Endothelial cell of umbilical vein (primary cell): ENCODE measurements around the gene NLGN1. TPM values are rescaled to one million over a fixed set of nuclear protein-coding genes. Genes with fewer than 3 reads are reported as not detected.

ENCODE experiments used
- BruUV-seq: library from RNA; stranded (reverse); fragments of 400-500 nt; replicated peaks from 2 replicates; lab custom pipeline; 2021; lab: Mats Ljungman, UMichigan
- CTCF ChIA-PET: fragments of 300-600, 350-600 bp; sonication (Branson Sonifier 250); formaldehyde crosslinking; loops from one replicate; lab custom pipeline; 2021; ENCODE audit warnings: antibody characterized with exemption, inconsistent platforms; lab: Charles Lee
- POLR2A ChIA-PET: fragments of 300-600, 350-600 bp; sonication (Branson Sonifier 250); formaldehyde crosslinking; loops from one replicate; lab custom pipeline; 2021; ENCODE audit warnings: antibody characterized with exemption, inconsistent platforms; lab: Charles Lee
- DNase-seq: peaks from one replicate; pipeline ENCODE4 v3.0.0-alpha.2; 2011; ENCODE audit warnings: low read depth, low spot score
- FAIRE-seq: peaks from 2 replicates; lab custom pipeline; 2011; peaks lifted over from hg19 to GRCh38; lab: Jason Lieb, UNC
- H2AFZ ChIP-seq: 2 replicates; pipeline ENCODE4 v1.6.0; 2012; ENCODE audit warnings: low read depth, low read length, control low read depth, inconsistent platforms
- H3K27ac ChIP-seq: 2 replicates; pipeline ENCODE4 v1.5.1; 2011; ENCODE audit warnings: low read depth, mild to moderate bottlenecking, control low read depth, low read length, moderate library complexity; ENCODE audit not compliant: insufficient read depth
- H3K27me3 ChIP-seq, 2 experiments: 2 replicates each; pipeline versions ENCODE4 v1.6.0 to v1.6.1; 2011; ENCODE audit warnings: low read length in 2 of 2, mixed read lengths in 1 of 2; ENCODE audit not compliant: control insufficient read depth in 2 of 2, insufficient read depth in 2 of 2
- H3K36me3 ChIP-seq, 2 experiments: 2 replicates in 1 of 2; 3 replicates in 1 of 2; pipeline ENCODE4 v1.5.1; 2011; ENCODE audit warnings: low read length in 2 of 2, mild to moderate bottlenecking in 1 of 2, moderate library complexity in 1 of 2; ENCODE audit not compliant: control insufficient read depth in 2 of 2, insufficient read depth in 2 of 2; ENCODE audit errors: extremely low read depth in 1 of 2
- H3K4me1 ChIP-seq: 3 replicates; pipeline ENCODE4 v1.5.1; 2011; ENCODE audit warnings: mild to moderate bottlenecking, low read length; ENCODE audit not compliant: control insufficient read depth, insufficient read depth; ENCODE audit errors: extremely low read depth
- H3K4me2 ChIP-seq: 2 replicates; pipeline ENCODE4 v1.6.1; 2011; ENCODE audit warnings: low read length, control low read depth, mixed read lengths; ENCODE audit not compliant: insufficient read depth
- H3K4me3 ChIP-seq, 3 experiments: fragments of 200-600 bp in 1 of 3; sonication (generic), shearing (Covaris generic) in 1 of 3; replicated peaks in 1 of 3; 2 replicates each; pipeline ENCODE4 v1.5.1; 2011 to 2016; ENCODE audit warnings: control low read depth in 3 of 3, low read length in 3 of 3, mild to moderate bottlenecking in 2 of 3, inconsistent platforms in 1 of 3, low read depth in 1 of 3, moderate library complexity in 1 of 3; ENCODE audit not compliant: insufficient read depth in 1 of 3
- H3K79me2 ChIP-seq: 2 replicates; pipeline ENCODE4 v1.6.0; 2012; ENCODE audit warnings: low read length, inconsistent platforms; ENCODE audit not compliant: control insufficient read depth, insufficient read depth
- H3K9ac ChIP-seq: replicated peaks from 2 replicates; pipeline ENCODE3; 2011; ENCODE audit warnings: low read length, control low read depth; ENCODE audit not compliant: insufficient read depth; ENCODE audit errors: extremely low read depth
- H3K9me1 ChIP-seq: replicated peaks from 3 replicates; pipeline ENCODE4 v1.6.0; 2011; ENCODE audit warnings: mild to moderate bottlenecking, low read length; ENCODE audit not compliant: control insufficient read depth, insufficient read depth; ENCODE audit errors: extremely low read depth
- H3K9me3 ChIP-seq: replicated peaks from 2 replicates; pipeline ENCODE4 v1.5.1; 2012; ENCODE audit warnings: low read length, inconsistent platforms; ENCODE audit not compliant: control insufficient read depth, insufficient read depth
- H4K20me1 ChIP-seq: replicated peaks from 2 replicates; pipeline ENCODE3; 2011; ENCODE audit warnings: mild to moderate bottlenecking, low read length; ENCODE audit not compliant: control insufficient read depth, insufficient read depth; ENCODE audit errors: extremely low read depth
- EZH2 ChIP-seq: IDR thresholded peaks from 2 replicates; pipeline ENCODE4 v1.6.1; 2012; ENCODE audit warnings: borderline replicate concordance, low read depth, mild to moderate bottlenecking, moderate library complexity, low read length, inconsistent platforms; ENCODE audit not compliant: severe bottlenecking
- FOS ChIP-seq: IDR thresholded peaks from 2 replicates; pipeline ENCODE4 v1.6.1; 2011; ENCODE audit warnings: mild to moderate bottlenecking, low read length, moderate library complexity, borderline replicate concordance; ENCODE audit not compliant: insufficient read depth
- GATA2 ChIP-seq: IDR thresholded peaks from 2 replicates; pipeline ENCODE4 v1.7.0; 2011; ENCODE audit warnings: low read depth, mild to moderate bottlenecking, moderate library complexity, mixed read lengths, low read length; ENCODE audit not compliant: insufficient read length, insufficient read depth
- JUN ChIP-seq: IDR thresholded peaks from 2 replicates; pipeline ENCODE4 v1.6.1; 2011; ENCODE audit warnings: borderline replicate concordance, low read depth; ENCODE audit not compliant: insufficient read length, insufficient read depth
- MYC ChIP-seq: IDR thresholded peaks from one replicate; pipeline ENCODE4 v1.6.1; 2011; ENCODE audit warnings: mild to moderate bottlenecking, low read depth, low read length
- POLR2A ChIP-seq: IDR thresholded peaks from 2 replicates; pipeline ENCODE4 v1.6.1; 2012; ENCODE audit warnings: low read depth, mild to moderate bottlenecking, control low read depth, low read length
- POLR2AphosphoS5 ChIP-seq: IDR thresholded peaks from 2 replicates; pipeline ENCODE4 v1.6.1; 2012; ENCODE audit warnings: low read depth, mild to moderate bottlenecking, control low read depth, low read length, moderate library complexity; ENCODE audit not compliant: insufficient read depth
- dilution Hi-C: fragments of 300-500 bp; cut with MboI; formaldehyde crosslinking; loops from one replicate; pipeline ENCODE4 v1.15.0; 2019; ENCODE audit warnings: low sequenced_read_pairs; ENCODE audit not compliant: extremely low pct_ligation_motif_present
- intact Hi-C: fragments of 100-400 bp; cut with micrococcal nuclease; formaldehyde crosslinking; loops from one replicate; pipeline ENCODE4 v1.10.0; 2022
- polyA plus RNA-seq, 4 experiments: library from polyadenylated mRNA; depleted of rRNA in 3 of 4; stranded (reverse) in 3 of 4; unstranded in 1 of 4; fragments of >200 nt; gene quantifications; 2 replicates each; pipeline versions ENCODE4 v1.2.1 to v1.2.3, GENCODE V29; 2011 to 2012; ENCODE audit warnings: missing spikeins in 1 of 4
- total RNA-seq: library from RNA; stranded (reverse); gene quantifications from 2 replicates; pipeline ENCODE4 v1.2.3, GENCODE V29; 2021
- TF ChIP-seq, protein P1 (sequence below): IDR thresholded peaks from 2 replicates; pipeline ENCODE4 v1.6.1; 2011; ENCODE audit not compliant: insufficient read depth, insufficient read length
- TF ChIP-seq, protein P2 (sequence below), 2 donors: IDR thresholded peaks; 1 replicate in 1 of 2; 2 replicates in 1 of 2; pipeline ENCODE4 v1.5.1; 2011; ENCODE audit warnings: low read length in 2 of 2, mild to moderate bottlenecking in 2 of 2, moderate library complexity in 2 of 2, control low read depth in 1 of 2, inconsistent platforms in 1 of 2, low read depth in 1 of 2; ENCODE audit not compliant: insufficient read depth in 1 of 2; ENCODE audit errors: extremely low read depth in 1 of 2

NLGN1 gene
- total and polyA plus RNA-seq, 2 donors (not counting 3 experiments of a cell fraction or from before 2014, with no cell fraction given): 7.9 to 16.3 TPM

DNA sequence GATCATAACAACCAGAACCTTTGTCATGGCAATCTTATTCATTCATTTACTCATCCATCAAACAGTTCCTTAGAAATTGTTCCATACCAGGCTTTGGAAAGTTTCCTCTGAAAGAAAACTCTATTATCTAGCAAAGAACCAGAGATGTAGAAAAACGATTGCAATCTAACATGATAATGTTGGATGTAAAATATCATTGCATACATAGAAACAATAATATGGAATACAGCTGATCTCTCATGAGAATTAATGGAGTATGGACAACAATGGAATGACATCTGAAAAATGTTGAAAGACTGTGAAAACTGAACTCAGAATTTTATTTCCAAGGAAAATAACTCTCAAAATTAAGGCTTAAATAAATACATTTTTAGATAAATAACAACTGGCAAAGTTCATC lies 665.4 kb downstream of the NLGN1 start:
- POLR2A ChIA-PET: no interaction called here
- dilution Hi-C loops: no loop called here

More for the DNA sequence above, 665.4 kb downstream of the NLGN1 start:
- DNase-seq (peak; percentile 9), FAIRE-seq (no peak)
- Histone ChIP-seq H3K4me2 (no peak overlapping the region), H3K27me3 (no peaks in the 10 kb centered on the region), H3K9me3 (no peaks in the 10 kb centered on the region), H4K20me1 (no peaks in the 10 kb centered on the region), H3K27ac (no peak overlapping the region), H3K36me3 (no peaks in the 10 kb centered on the region), H2AFZ (no peak overlapping the region), H3K4me3 (no peak overlapping the region), H3K79me2 (no peaks in the 10 kb centered on the region), H3K9me1 (no peaks in the 10 kb centered on the region), H3K4me1 (no peaks in the 10 kb centered on the region), H3K9ac (no peak overlapping the region)
- TF ChIP-seq MYC: no peak
- no peak for TF ChIP-seq POLR2AphosphoS5
- TF ChIP-seq FOS: no peak
- TF ChIP-seq, protein P1, sequence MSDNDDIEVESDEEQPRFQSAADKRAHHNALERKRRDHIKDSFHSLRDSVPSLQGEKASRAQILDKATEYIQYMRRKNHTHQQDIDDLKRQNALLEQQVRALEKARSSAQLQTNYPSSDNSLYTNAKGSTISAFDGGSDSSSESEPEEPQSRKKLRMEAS: no peak
- TF ChIP-seq EZH2: no peak
- TF ChIP-seq GATA2: no peak
- no peak for TF ChIP-seq POLR2A
- TF ChIP-seq, protein P2, sequence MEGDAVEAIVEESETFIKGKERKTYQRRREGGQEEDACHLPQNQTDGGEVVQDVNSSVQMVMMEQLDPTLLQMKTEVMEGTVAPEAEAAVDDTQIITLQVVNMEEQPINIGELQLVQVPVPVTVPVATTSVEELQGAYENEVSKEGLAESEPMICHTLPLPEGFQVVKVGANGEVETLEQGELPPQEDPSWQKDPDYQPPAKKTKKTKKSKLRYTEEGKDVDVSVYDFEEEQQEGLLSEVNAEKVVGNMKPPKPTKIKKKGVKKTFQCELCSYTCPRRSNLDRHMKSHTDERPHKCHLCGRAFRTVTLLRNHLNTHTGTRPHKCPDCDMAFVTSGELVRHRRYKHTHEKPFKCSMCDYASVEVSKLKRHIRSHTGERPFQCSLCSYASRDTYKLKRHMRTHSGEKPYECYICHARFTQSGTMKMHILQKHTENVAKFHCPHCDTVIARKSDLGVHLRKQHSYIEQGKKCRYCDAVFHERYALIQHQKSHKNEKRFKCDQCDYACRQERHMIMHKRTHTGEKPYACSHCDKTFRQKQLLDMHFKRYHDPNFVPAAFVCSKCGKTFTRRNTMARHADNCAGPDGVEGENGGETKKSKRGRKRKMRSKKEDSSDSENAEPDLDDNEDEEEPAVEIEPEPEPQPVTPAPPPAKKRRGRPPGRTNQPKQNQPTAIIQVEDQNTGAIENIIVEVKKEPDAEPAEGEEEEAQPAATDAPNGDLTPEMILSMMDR (IDR thresholded peaks at IDR 0.05; ENCODE audit: extremely low read depth in 1 of 2, insufficient read depth in 1 of 2, low read depth in 1 of 2, low read length in 2 of 2): no peak
- no peak for TF ChIP-seq JUN
- no TSS peak for BruUV-seq
- CTCF ChIA-PET: no interaction called here
- intact Hi-C loops: no loop called here
